IMR-90 (cell line): ENCODE data around the gene COL18A1. TPM values are rescaled to one million over a fixed set of nuclear protein-coding genes. Genes with fewer than 3 reads are reported as not detected.

Experiments used
- ATAC-seq: fragments of 200-7000 bp; cut with Tn5 transposase; 2 replicates; pipeline ENCODE4 v1.9.1; 2020; ENCODE audit warnings: low read depth, mild to moderate bottlenecking, moderate library complexity
- BruUV-seq: library from RNA; stranded (reverse); fragments of 400-500 nt; replicated peaks from 2 replicates; lab custom pipeline; 2021; lab: Mats Ljungman, UMichigan
- CTCF ChIA-PET: fragments of 300-600 bp; formaldehyde crosslinking; extraction: SDS; loops from one replicate; lab custom pipeline; 2021; ENCODE audit warnings: antibody characterized with exemption; lab: Yijun Ruan, JAX
- POLR2A ChIA-PET: fragments of 300-600 bp; sonication (Branson Sonifier 250); formaldehyde crosslinking; loops from one replicate; lab custom pipeline; 2022; ENCODE audit warnings: antibody characterized with exemption; ENCODE audit not compliant: unreplicated experiment; lab: Charles Lee
- DNase-seq: peaks from one replicate; pipeline ENCODE4 v3.0.0; 2013
- H2AFZ ChIP-seq: replicated peaks from 2 replicates; pipeline ENCODE3; 2013; ENCODE audit warnings: low read length, mild to moderate bottlenecking; ENCODE audit not compliant: poor library complexity
- H2AK5ac ChIP-seq: 2 replicates; pipeline ENCODE4 v1.6.1; 2013; ENCODE audit warnings: low read depth, low read length, inconsistent platforms
- H2AK9ac ChIP-seq: replicated peaks from 2 replicates; pipeline ENCODE3; 2013; ENCODE audit warnings: mild to moderate bottlenecking, low read depth, low read length, moderate library complexity; ENCODE audit not compliant: poor library complexity
- H2BK120ac ChIP-seq: 2 replicates; pipeline ENCODE4 v1.6.1; 2013; ENCODE audit warnings: low read depth, low read length, inconsistent platforms
- H2BK15ac ChIP-seq: 3 replicates; pipeline ENCODE4 v1.6.1; 2013; ENCODE audit warnings: low read depth, low read length, inconsistent platforms
- H2BK20ac ChIP-seq: 2 replicates; pipeline ENCODE4 v1.6.1; 2013; ENCODE audit warnings: low read depth, mild to moderate bottlenecking, inconsistent platforms, low read length, moderate library complexity
- H2BK5ac ChIP-seq: 2 replicates; pipeline ENCODE4 v1.6.1; 2013; ENCODE audit warnings: mild to moderate bottlenecking, low read depth, low read length, inconsistent platforms; ENCODE audit not compliant: poor library complexity, severe bottlenecking
- H3K14ac ChIP-seq: replicated peaks from 2 replicates; pipeline ENCODE4 v1.6.1; 2013; ENCODE audit warnings: low read depth, low read length, inconsistent platforms
- H3K18ac ChIP-seq: 2 replicates; pipeline ENCODE4 v1.6.1; 2013; ENCODE audit warnings: low read depth, low read length, control low read depth
- H3K23ac ChIP-seq: 2 replicates; pipeline ENCODE4 v1.6.1; 2013; ENCODE audit warnings: low read depth, low read length, inconsistent platforms
- H3K27ac ChIP-seq: 2 replicates; pipeline ENCODE4 v1.5.1; 2013; ENCODE audit warnings: mild to moderate bottlenecking, control low read depth, low read length; ENCODE audit not compliant: insufficient read depth
- H3K27me3 ChIP-seq: 2 replicates; pipeline ENCODE4 v1.6.1; 2013; ENCODE audit warnings: low read length; ENCODE audit not compliant: control insufficient read depth, insufficient read depth
- H3K36me3 ChIP-seq: 2 replicates; pipeline ENCODE4 v1.6.1; 2013; ENCODE audit warnings: low read length, mixed read lengths; ENCODE audit not compliant: control insufficient read depth, insufficient read depth
- H3K4ac ChIP-seq: 2 replicates; pipeline ENCODE4 v1.6.1; 2013; ENCODE audit warnings: low read depth, low read length, inconsistent platforms
- H3K4me1 ChIP-seq: 2 replicates; pipeline ENCODE4 v1.6.1; 2013; ENCODE audit warnings: low read length, mixed read lengths; ENCODE audit not compliant: control insufficient read depth, insufficient read depth
- H3K4me2 ChIP-seq: 2 replicates; pipeline ENCODE4 v1.6.1; 2013; ENCODE audit warnings: low read depth, mild to moderate bottlenecking, control low read depth, low read length, moderate library complexity
- H3K4me3 ChIP-seq: 2 replicates; pipeline ENCODE4 v1.5.1; 2013; ENCODE audit warnings: low read depth, mild to moderate bottlenecking, control low read depth, low read length, moderate library complexity; ENCODE audit not compliant: insufficient read depth
- H3K56ac ChIP-seq: 2 replicates; pipeline ENCODE4 v1.6.1; 2013; ENCODE audit warnings: low read length, inconsistent platforms; ENCODE audit not compliant: insufficient read depth; ENCODE audit errors: extremely low read depth
- H3K79me1 ChIP-seq, 2 experiments: 2 replicates each; pipeline ENCODE4 v1.6.1; 2013; ENCODE audit warnings: low read length in 2 of 2, inconsistent platforms in 1 of 2, low read depth in 1 of 2
- H3K9ac ChIP-seq: 2 replicates; pipeline ENCODE4 v1.6.1; 2013; ENCODE audit warnings: low read depth, low read length, control low read depth
- H3K9me1 ChIP-seq: 2 replicates; pipeline ENCODE4 v1.6.1; 2013; ENCODE audit warnings: low read length, inconsistent platforms; ENCODE audit not compliant: insufficient read depth
- H3K9me3 ChIP-seq: 2 replicates; pipeline ENCODE4 v1.6.1; 2013; ENCODE audit warnings: low read length; ENCODE audit not compliant: control insufficient read depth, insufficient read depth
- H4K20me1 ChIP-seq: 2 replicates; pipeline ENCODE4 v1.6.1; 2013; ENCODE audit warnings: low read length, inconsistent platforms; ENCODE audit not compliant: insufficient read depth
- H4K5ac ChIP-seq: 2 replicates; pipeline ENCODE4 v1.6.1; 2013; ENCODE audit warnings: mild to moderate bottlenecking, low read depth, low read length, control low read depth
- H4K8ac ChIP-seq, 2 experiments: 2 replicates each; pipeline ENCODE4 v1.6.1; 2013; ENCODE audit warnings: low read depth in 2 of 2, low read length in 2 of 2, control low read depth in 1 of 2, inconsistent platforms in 1 of 2
- H4K91ac ChIP-seq: 2 replicates; pipeline ENCODE4 v1.6.1; 2013; ENCODE audit warnings: low read depth, low read length, inconsistent platforms; ENCODE audit not compliant: insufficient read depth
- CEBPB ChIP-seq: IDR thresholded peaks from 2 replicates; pipeline ENCODE4 v1.6.1; 2012; ENCODE audit warnings: low read depth, low read length, improper control_type of control experiment
- CHD1 ChIP-seq: IDR thresholded peaks from 2 replicates; pipeline ENCODE4 v1.6.1; 2012; ENCODE audit warnings: low read depth, low read length, improper control_type of control experiment
- FOS ChIP-seq: fragments of 150-350 bp; IDR thresholded peaks from 2 replicates; pipeline ENCODE4 v1.6.1; 2016; ENCODE audit warnings: low read depth, low read length
- MAFK ChIP-seq: IDR thresholded peaks from 2 replicates; pipeline ENCODE4 v1.6.1; 2012; ENCODE audit warnings: low read depth, low read length, improper control_type of control experiment
- MAZ ChIP-seq: IDR thresholded peaks from 2 replicates; pipeline ENCODE4 v1.6.1; 2012; ENCODE audit warnings: low read depth, mild to moderate bottlenecking, low read length, improper control_type of control experiment, moderate library complexity, borderline replicate concordance
- POLR2A ChIP-seq: IDR thresholded peaks from 2 replicates; pipeline ENCODE4 v1.6.1; 2012; ENCODE audit warnings: mild to moderate bottlenecking, low read depth, low read length
- RAD21 ChIP-seq: IDR thresholded peaks from 2 replicates; pipeline ENCODE4 v1.6.1; 2012; ENCODE audit warnings: low read length, improper control_type of control experiment
- RCOR1 ChIP-seq: IDR thresholded peaks from 2 replicates; pipeline ENCODE4 v1.6.1; 2012; ENCODE audit warnings: mild to moderate bottlenecking, low read length, improper control_type of control experiment; ENCODE audit not compliant: insufficient replicate concordance
- RFX5 ChIP-seq: IDR thresholded peaks from 2 replicates; pipeline ENCODE4 v1.8.0; 2012; ENCODE audit warnings: low read depth, mild to moderate bottlenecking, low read length, moderate library complexity
- WGBS, 2 experiments: methylation state at CpG; one replicate each; pipeline versions ENCODE4 v1.1.5 to v1.1.7; 2013; ENCODE audit warnings: missing lambda C conversion rate in 2 of 2; ENCODE audit not compliant: insufficient read length in 1 of 2; ENCODE audit errors: extremely low coverage in 2 of 2; 5-methylcytosine and 5-hydroxymethylcytosine counted together
- dilution Hi-C: fragments of 300-500 bp; cut with HindIII; formaldehyde crosslinking; loops from one replicate; pipeline ENCODE4 v1.14.3; 2018; ENCODE audit warnings: low sequenced_read_pairs; ENCODE audit not compliant: unreplicated experiment
- in situ Hi-C: fragments of 300-500 bp; cut with MboI; formaldehyde crosslinking; loops from 3 replicates; pipeline ENCODE4 v1.14.3; 2019; ENCODE audit warnings: low sequenced_read_pairs, inconsistent platforms, mixed read lengths
- intact Hi-C: fragments of 100-400 bp; cut with micrococcal nuclease; formaldehyde crosslinking; loops from 2 replicates; pipeline ENCODE4 v1.10.0; 2022
- polyA plus RNA-seq, 3 experiments: library from polyadenylated mRNA; depleted of rRNA; stranded (reverse); fragments of >200 nt; gene quantifications; 2 replicates each; pipeline ENCODE4 v1.2.3, GENCODE V29; 2012; ENCODE audit warnings: low replicate concordance in 1 of 3
- total RNA-seq: library from RNA; depleted of rRNA; stranded (reverse); fragments of >200 nt; gene quantifications from 2 replicates; pipeline ENCODE4 v1.2.3, GENCODE V29; 2012
- TF ChIP-seq, protein P1 (sequence below): fragments of 150-350 bp; IDR thresholded peaks from 2 replicates; pipeline ENCODE4 v1.6.1; 2017; ENCODE audit warnings: mild to moderate bottlenecking, antibody characterized with exemption, low read length, low read depth
- TF ChIP-seq, protein P2 (sequence below): fragments of 150-350 bp; IDR thresholded peaks from 2 replicates; pipeline ENCODE4 v1.6.1; 2016; ENCODE audit warnings: low read depth, mild to moderate bottlenecking, low read length, moderate library complexity, borderline replicate concordance
- TF ChIP-seq, protein P3 (sequence below): conservative IDR thresholded peaks from 2 replicates; pipeline ENCODE4 v1.5.1; 2012; ENCODE audit warnings: mild to moderate bottlenecking, low read depth, low read length, improper control_type of control experiment

COL18A1 gene
- total and polyA plus RNA-seq, 2 of the 4 experiments (the other 2 are of a cell fraction) = 4.3 to 46.7 TPM

DNA sequence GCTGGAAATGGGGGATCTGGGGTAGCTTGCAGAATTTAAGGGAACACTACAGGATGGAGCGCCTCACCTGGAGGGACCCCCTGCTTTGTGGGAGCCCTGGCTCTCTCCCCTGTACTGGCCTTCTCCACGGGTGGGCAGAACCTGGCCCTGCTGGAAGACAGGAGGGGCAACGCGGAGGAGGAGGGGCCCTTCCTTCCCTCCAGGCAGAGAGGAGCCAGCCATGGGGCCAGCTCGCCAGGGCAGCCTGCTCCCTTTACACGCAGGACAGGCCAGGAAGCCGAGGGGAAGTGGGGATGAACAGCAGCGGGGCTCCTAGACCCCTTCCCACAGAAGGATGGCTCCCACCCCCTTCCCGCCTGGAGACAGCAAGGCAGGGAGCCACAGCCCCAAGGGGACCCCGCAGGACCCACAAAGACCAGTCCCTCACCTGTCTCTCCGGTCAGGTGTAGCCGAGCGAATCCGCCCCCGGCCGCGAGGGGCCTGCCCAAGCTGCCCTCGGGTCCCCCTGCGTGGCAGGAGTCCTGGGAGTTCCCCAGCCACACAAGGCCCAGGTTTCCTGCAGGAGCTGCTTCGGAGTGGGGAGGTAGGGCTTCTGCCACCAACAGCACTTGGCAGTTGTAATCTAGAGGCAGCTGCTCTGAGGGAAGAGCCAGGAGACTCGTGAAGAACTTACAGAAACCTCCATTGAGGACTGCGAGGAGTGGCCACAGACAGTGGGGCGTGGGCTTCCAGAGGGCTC lies 138.9 kb downstream of the COL18A1 start (continued):
- no peak for TF ChIP-seq POLR2A

DNA sequence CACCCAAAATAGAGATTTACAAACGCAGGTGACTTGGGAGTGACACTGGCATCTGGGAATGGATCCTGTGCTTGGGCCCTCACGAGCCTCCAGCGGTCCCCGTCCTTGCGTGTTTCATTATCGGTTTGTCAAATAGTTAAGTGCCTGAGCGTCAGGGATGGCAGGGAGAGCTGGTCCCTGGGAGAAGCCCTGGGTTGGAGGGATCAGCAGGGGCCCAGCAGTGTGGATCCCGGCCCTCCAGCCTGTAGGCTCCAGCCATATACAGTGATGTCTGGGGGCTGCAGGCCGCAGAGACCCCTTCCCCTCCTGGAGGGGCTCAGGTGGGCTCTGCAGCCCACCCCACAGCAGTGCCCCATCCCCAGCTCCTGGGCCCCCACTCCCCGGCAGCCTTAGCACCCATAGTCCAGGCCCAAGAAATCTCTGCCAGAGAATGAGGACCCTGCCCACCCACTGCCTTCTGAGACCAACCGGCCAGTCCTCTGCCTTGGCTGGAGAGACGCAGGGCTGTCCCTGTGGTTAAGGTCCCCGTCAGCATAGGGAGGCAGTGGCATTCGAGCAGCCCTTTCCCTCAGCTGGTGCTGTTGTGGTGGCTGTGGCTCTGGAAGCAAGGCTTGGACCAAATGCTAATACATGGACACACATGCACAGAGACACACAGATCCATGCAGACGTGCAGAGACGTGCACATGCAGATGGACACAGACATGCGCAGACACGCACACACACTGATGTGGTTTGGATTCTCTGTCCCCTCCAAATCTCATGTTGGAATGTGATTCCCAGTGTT lies 139.7 kb downstream of the COL18A1 start:
- no peak overlapping the region for H2AK9ac ChIP-seq
- no peak overlapping the region for H3K4ac ChIP-seq
- H4K91ac ChIP-seq = no peak overlapping the region
- BruUV-seq = no TSS peak
- WGBS, 2 experiments = 91% methylated on average over 7 of the region's 18 CpGs; no CpG with 5 or more reads in 1 of the 2 experiments
- DNase-seq = no peak
- H3K56ac ChIP-seq = no peak overlapping the region
- H3K4me1 ChIP-seq = peaks cover 3% of the 10 kb centered on the region; the same call in 1 of the 2 replicates
- no peak overlapping the region for H2AFZ ChIP-seq
- no peak overlapping the region for H3K14ac ChIP-seq
- in situ Hi-C loops (no loop called here), dilution Hi-C loops (no loop called here), intact Hi-C loops (no loop called here)
- H4K5ac ChIP-seq = no peak overlapping the region
- no peak overlapping the region for H3K4me2 ChIP-seq
- no peak overlapping the region for H3K18ac ChIP-seq
- H3K9me3 ChIP-seq = no peaks in the 10 kb centered on the region
- no peak overlapping the region for H2BK15ac ChIP-seq
- no peaks in the 10 kb centered on the region for H3K36me3 ChIP-seq
- 0 out of 2 replicates have a peak, but pooled peaks cover 3% of the 10 kb centered on the region for H4K20me1 ChIP-seq
- H3K9me1 ChIP-seq = no peaks in the 10 kb centered on the region
- H3K27ac ChIP-seq = no peak overlapping the region
- no peak for ATAC-seq
- peaks cover 10% of the 10 kb centered on the region for H3K27me3 ChIP-seq
- H3K9ac ChIP-seq = no peak overlapping the region
- CTCF ChIA-PET = no interaction called here
- H3K79me1 ChIP-seq = peaks cover 5 to 18% of the 10 kb centered on the region in 2 experiments; a peak in 2 of 4 replicates
- no peak overlapping the region for H2BK5ac ChIP-seq
- no peak overlapping the region for H2BK120ac ChIP-seq
- no peak overlapping the region for H2AK5ac ChIP-seq
- H3K23ac ChIP-seq = no peak overlapping the region
- POLR2A ChIA-PET = no interaction called here
- H3K4me3 ChIP-seq = no peak overlapping the region
- H4K8ac ChIP-seq = no peak overlapping the region
- no peak overlapping the region for H2BK20ac ChIP-seq
- no peak for TF ChIP-seq CHD1
- TF ChIP-seq, protein P1, sequence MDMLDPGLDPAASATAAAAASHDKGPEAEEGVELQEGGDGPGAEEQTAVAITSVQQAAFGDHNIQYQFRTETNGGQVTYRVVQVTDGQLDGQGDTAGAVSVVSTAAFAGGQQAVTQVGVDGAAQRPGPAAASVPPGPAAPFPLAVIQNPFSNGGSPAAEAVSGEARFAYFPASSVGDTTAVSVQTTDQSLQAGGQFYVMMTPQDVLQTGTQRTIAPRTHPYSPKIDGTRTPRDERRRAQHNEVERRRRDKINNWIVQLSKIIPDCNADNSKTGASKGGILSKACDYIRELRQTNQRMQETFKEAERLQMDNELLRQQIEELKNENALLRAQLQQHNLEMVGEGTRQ = no peak
- TF ChIP-seq RFX5 = no peak
- TF ChIP-seq CEBPB = no peak
- TF ChIP-seq, protein P2, sequence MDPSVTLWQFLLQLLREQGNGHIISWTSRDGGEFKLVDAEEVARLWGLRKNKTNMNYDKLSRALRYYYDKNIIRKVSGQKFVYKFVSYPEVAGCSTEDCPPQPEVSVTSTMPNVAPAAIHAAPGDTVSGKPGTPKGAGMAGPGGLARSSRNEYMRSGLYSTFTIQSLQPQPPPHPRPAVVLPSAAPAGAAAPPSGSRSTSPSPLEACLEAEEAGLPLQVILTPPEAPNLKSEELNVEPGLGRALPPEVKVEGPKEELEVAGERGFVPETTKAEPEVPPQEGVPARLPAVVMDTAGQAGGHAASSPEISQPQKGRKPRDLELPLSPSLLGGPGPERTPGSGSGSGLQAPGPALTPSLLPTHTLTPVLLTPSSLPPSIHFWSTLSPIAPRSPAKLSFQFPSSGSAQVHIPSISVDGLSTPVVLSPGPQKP = no peak
- TF ChIP-seq, protein P3, sequence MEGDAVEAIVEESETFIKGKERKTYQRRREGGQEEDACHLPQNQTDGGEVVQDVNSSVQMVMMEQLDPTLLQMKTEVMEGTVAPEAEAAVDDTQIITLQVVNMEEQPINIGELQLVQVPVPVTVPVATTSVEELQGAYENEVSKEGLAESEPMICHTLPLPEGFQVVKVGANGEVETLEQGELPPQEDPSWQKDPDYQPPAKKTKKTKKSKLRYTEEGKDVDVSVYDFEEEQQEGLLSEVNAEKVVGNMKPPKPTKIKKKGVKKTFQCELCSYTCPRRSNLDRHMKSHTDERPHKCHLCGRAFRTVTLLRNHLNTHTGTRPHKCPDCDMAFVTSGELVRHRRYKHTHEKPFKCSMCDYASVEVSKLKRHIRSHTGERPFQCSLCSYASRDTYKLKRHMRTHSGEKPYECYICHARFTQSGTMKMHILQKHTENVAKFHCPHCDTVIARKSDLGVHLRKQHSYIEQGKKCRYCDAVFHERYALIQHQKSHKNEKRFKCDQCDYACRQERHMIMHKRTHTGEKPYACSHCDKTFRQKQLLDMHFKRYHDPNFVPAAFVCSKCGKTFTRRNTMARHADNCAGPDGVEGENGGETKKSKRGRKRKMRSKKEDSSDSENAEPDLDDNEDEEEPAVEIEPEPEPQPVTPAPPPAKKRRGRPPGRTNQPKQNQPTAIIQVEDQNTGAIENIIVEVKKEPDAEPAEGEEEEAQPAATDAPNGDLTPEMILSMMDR = no peak
- no peak for TF ChIP-seq MAFK
- TF ChIP-seq RCOR1 = no peak
- no peak for TF ChIP-seq RAD21
- TF ChIP-seq MAZ = no peak
- no peak for TF ChIP-seq FOS
